RWPE2 (cell line): ENCODE measurements around the gene CALD1.

Experiments used
- ATAC-seq: fragments of 200-7000 bp; cut with Tn5 transposase; 3 replicates; pipeline ENCODE4 v1.9.1; 2021; ENCODE audit warnings: low read depth
- DNase-seq: peaks from one replicate; pipeline ENCODE4 v3.0.0-alpha.2; 2020; ENCODE audit warnings: low spot score
- H3K27ac ChIP-seq: fragments of 450-650 bp; 2 replicates; pipeline ENCODE4 v1.5.1; 2017; ENCODE audit warnings: mild to moderate bottlenecking; ENCODE audit not compliant: poor library complexity, severe bottlenecking
- H3K27me3 ChIP-seq: fragments of 250-450 bp; sonication (Bioruptor Pico); 2 replicates; pipeline ENCODE4 v1.5.1; 2021; ENCODE audit warnings: mild to moderate bottlenecking, moderate library complexity; ENCODE audit not compliant: insufficient read depth, poor library complexity, severe bottlenecking
- H3K36me3 ChIP-seq: fragments of 250-450 bp; sonication (Bioruptor Pico); 2 replicates; pipeline ENCODE4 v1.5.1; 2020; ENCODE audit warnings: low read depth, mild to moderate bottlenecking, moderate library complexity
- H3K4me1 ChIP-seq: fragments of 250-450 bp; sonication (Bioruptor Pico); 2 replicates; pipeline ENCODE4 v1.5.1; 2021; ENCODE audit warnings: mild to moderate bottlenecking, moderate library complexity; ENCODE audit not compliant: insufficient read depth, poor library complexity, severe bottlenecking
- H3K4me3 ChIP-seq: fragments of 250-450 bp; sonication (Bioruptor Pico); 2 replicates; pipeline ENCODE4 v1.5.1; 2021; ENCODE audit warnings: mild to moderate bottlenecking, moderate library complexity; ENCODE audit not compliant: severe bottlenecking
- H3K9me3 ChIP-seq: fragments of 250-450 bp; sonication (Bioruptor Pico); 2 replicates; pipeline ENCODE4 v1.5.1; 2021; ENCODE audit warnings: mild to moderate bottlenecking, moderate library complexity; ENCODE audit not compliant: severe bottlenecking
- TF ChIP-seq, protein P1 (sequence below): fragments of 450-650 bp; IDR thresholded peaks from one replicate; pipeline ENCODE4 v1.5.1; 2017; ENCODE audit warnings: mild to moderate bottlenecking, moderate library complexity; ENCODE audit not compliant: poor library complexity, severe bottlenecking

Gene CALD1

GRCh38 chr7:134836447-134836846, 57.0 kb downstream of the CALD1 start:
- no peak overlapping the region for H3K27ac ChIP-seq
- H3K9me3 ChIP-seq = no peaks in the 10 kb centered on the region
- DNase-seq = no peak
- no peak overlapping the region for H3K4me3 ChIP-seq
- no peaks in the 10 kb centered on the region for H3K27me3 ChIP-seq
- TF ChIP-seq, protein P1, sequence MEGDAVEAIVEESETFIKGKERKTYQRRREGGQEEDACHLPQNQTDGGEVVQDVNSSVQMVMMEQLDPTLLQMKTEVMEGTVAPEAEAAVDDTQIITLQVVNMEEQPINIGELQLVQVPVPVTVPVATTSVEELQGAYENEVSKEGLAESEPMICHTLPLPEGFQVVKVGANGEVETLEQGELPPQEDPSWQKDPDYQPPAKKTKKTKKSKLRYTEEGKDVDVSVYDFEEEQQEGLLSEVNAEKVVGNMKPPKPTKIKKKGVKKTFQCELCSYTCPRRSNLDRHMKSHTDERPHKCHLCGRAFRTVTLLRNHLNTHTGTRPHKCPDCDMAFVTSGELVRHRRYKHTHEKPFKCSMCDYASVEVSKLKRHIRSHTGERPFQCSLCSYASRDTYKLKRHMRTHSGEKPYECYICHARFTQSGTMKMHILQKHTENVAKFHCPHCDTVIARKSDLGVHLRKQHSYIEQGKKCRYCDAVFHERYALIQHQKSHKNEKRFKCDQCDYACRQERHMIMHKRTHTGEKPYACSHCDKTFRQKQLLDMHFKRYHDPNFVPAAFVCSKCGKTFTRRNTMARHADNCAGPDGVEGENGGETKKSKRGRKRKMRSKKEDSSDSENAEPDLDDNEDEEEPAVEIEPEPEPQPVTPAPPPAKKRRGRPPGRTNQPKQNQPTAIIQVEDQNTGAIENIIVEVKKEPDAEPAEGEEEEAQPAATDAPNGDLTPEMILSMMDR = no peak
- no peak for ATAC-seq
- H3K36me3 ChIP-seq = 0 out of 2 replicates have a peak, but pooled peaks cover 2% of the 10 kb centered on the region
- no peaks in the 10 kb centered on the region for H3K4me1 ChIP-seq

DNA sequence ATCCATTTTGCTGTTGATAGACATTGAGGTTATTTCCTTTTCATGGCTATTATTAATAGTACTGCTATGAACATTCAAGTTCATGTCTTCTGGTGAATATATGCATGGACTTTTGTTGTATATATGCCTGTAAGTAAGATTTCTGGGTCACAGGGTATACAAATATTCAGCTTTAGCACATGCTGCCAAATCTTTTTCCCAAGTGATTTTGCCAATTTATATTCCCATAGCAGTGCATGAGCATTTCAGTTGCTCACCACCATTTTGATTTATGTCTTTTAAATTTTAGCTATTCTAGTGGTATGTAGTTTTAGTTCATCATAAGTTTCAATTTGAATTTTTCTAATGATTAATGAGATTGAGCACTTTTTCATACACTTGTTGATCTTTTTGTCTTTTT, 59.9 kb downstream of the CALD1 start:
- ATAC-seq (no peak), DNase-seq (no peak)
- Histone ChIP-seq H3K4me3 (no peak overlapping the region), H3K27ac (no peak overlapping the region), H3K4me1 (peaks cover 10% of the 10 kb centered on the region), H3K27me3 (no peaks in the 10 kb centered on the region), H3K9me3 (no peaks in the 10 kb centered on the region), H3K36me3 (peaks cover 3% of the 10 kb centered on the region; the same call in 1 of the 2 replicates)
- TF ChIP-seq, protein P1 = no peak

DNA sequence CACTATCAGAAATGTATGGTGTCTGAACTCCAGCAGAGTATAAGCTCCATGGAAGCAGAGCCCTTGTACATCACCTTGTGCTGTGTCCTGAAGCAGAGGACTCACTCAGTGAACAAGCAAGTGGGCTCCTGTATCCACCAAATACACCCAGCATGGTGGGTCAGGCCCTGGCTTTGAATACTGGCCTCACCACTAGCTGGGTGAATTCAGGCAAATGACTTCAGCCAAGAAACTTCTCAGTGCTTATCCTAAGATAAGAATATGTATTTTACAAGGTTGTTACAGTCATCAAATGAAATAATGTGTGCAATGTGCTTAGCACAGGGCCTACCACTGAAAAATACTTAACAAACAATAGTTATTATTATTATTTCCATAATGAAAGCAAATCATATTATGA, 62.6 kb downstream of the CALD1 start:
- peaks cover 11% of the 10 kb centered on the region for H3K36me3 ChIP-seq
- peaks cover 22% of the 10 kb centered on the region for H3K4me1 ChIP-seq
- no peaks in the 10 kb centered on the region for H3K9me3 ChIP-seq
- no peaks in the 10 kb centered on the region for H3K27me3 ChIP-seq
- H3K27ac ChIP-seq = no peak overlapping the region
- H3K4me3 ChIP-seq = no peak overlapping the region
- TF ChIP-seq, protein P1 = no peak
- ATAC-seq (no peak), DNase-seq (no peak)

- ATAC-seq (no peak), DNase-seq (no peak)
- Histone ChIP-seq H3K4me1 (peaks cover 22% of the 10 kb centered on the region), H3K36me3 (peaks cover 11% of the 10 kb centered on the region), H3K27me3 (no peaks in the 10 kb centered on the region), H3K9me3 (no peaks in the 10 kb centered on the region), H3K27ac (peak overlapping the region; percentile 51), H3K4me3 (no peak overlapping the region)
- TF ChIP-seq, protein P1 = no peak
Measured at GRCh38 chr7:134842886-134843430, 63.5 kb downstream of the CALD1 start.

GRCh38 chr7:134844200-134844599, 64.8 kb downstream of the CALD1 start:
- no peaks in the 10 kb centered on the region for H3K27me3 ChIP-seq
- peak overlapping the region; percentile 51 for H3K27ac ChIP-seq
- no peak overlapping the region for H3K4me3 ChIP-seq
- DNase-seq = no peak
- ATAC-seq = peak; percentile 94
- no peaks in the 10 kb centered on the region for H3K9me3 ChIP-seq
- TF ChIP-seq, protein P1 = no peak
- H3K4me1 ChIP-seq = peaks cover 22% of the 10 kb centered on the region
- H3K36me3 ChIP-seq = peaks cover 11% of the 10 kb centered on the region
